Mucosa of descending colon (tissue), 3 donors: ENCODE data around the gene HUS1. TPM values are rescaled to one million over a fixed set of nuclear protein-coding genes. Genes with fewer than 3 reads are reported as not detected.
"Not testable (repeated sequence)": the region's sequence is repeated elsewhere in the genome, so short reads cannot be mapped to it uniquely, and the experiment has no call there.

Experiments used
- ATAC-seq: fragments of 200-7000 bp; cut with Tn5 transposase; one replicate; pipeline ENCODE4 v1.9.1; 2020; ENCODE audit warnings: mild to moderate bottlenecking, moderate library complexity
- DNase-seq, 3 donors: peaks; one replicate each; pipeline ENCODE4 v3.0.0-alpha.2; 2020
- H3K36me3 ChIP-seq: fragments of 200-600 bp; one replicate; pipeline ENCODE4 v1.8.0; 2021; ENCODE audit warnings: low read depth, mild to moderate bottlenecking
- H3K4me1 ChIP-seq: fragments of 200-600 bp; one replicate; pipeline ENCODE4 v1.8.0; 2021; ENCODE audit warnings: low read depth, mild to moderate bottlenecking
- H3K4me3 ChIP-seq: fragments of 200-600 bp; one replicate; pipeline ENCODE4 v1.8.0; 2021; ENCODE audit warnings: mild to moderate bottlenecking
- H3K9me3 ChIP-seq: fragments of 200-600 bp; one replicate; pipeline ENCODE4 v1.8.0; 2021; ENCODE audit warnings: mild to moderate bottlenecking
- intact Hi-C, 2 donors: fragments of 100-400 bp; cut with DNase I in 1 of 2; cut with micrococcal nuclease in 1 of 2; formaldehyde crosslinking; loops; one replicate each; pipeline versions ENCODE4 v1.11.0 to v1.11.1; 2022; cut with DNase I, micrococcal nuclease
- total RNA-seq, 3 donors: library from RNA; stranded (reverse); fragmentation: NEBNext Ultra II Directional in 2 of 3; extraction: Animal tissue kit (Norgen Biotek cat#: 25700) in 2 of 3; gene quantifications; one replicate each; pipeline versions ENCODE4 v1.2.1 to v1.2.4, GENCODE V29; 2021 to 2023
- TF ChIP-seq, protein P1 (sequence below): fragments of 200-600 bp; IDR thresholded peaks from one replicate; pipeline ENCODE4 v1.8.0; 2022; ENCODE audit warnings: antibody characterized with exemption, mild to moderate bottlenecking
- donor health status: DM: no; HTN: no; CAD: no; lungs with moderate emphysema.
- donor health status: DM: no; HTN: no; CAD: no.
- donor health status: DM: no; HTN: yes; CAD: no.

The HUS1 gene
- total RNA-seq, 3 donors from 2014 or later, result 44.8 to 53.7 (median 47.4) TPM

DNA sequence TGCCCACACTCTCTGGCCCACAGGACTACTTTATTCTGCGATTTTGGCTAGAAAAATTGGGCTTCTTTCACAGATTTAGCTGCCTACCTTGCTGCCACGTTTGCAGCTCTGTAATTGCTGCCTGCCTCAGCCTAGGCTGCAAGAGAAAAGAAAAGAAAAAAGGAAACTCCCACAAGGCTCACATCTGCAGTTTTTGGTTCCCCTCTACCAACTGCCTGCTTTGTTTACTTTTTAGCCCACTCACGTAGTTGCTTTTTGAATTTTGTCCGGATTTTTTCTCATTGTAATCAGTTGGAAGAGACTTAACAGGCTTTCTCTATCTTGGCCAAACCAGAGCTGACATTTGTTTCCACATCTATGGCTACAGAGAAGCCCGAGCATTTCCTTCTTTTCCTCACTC is 25.2 kb upstream of the HUS1 start:
- intact Hi-C loops, result no loop called here
- no peak overlapping the region for H3K4me3 ChIP-seq
- H3K36me3 ChIP-seq, result no peaks in the 10 kb centered on the region
- no peak for DNase-seq
- no peaks in the 10 kb centered on the region for H3K4me1 ChIP-seq
- no peak for ATAC-seq
- TF ChIP-seq, protein P1, sequence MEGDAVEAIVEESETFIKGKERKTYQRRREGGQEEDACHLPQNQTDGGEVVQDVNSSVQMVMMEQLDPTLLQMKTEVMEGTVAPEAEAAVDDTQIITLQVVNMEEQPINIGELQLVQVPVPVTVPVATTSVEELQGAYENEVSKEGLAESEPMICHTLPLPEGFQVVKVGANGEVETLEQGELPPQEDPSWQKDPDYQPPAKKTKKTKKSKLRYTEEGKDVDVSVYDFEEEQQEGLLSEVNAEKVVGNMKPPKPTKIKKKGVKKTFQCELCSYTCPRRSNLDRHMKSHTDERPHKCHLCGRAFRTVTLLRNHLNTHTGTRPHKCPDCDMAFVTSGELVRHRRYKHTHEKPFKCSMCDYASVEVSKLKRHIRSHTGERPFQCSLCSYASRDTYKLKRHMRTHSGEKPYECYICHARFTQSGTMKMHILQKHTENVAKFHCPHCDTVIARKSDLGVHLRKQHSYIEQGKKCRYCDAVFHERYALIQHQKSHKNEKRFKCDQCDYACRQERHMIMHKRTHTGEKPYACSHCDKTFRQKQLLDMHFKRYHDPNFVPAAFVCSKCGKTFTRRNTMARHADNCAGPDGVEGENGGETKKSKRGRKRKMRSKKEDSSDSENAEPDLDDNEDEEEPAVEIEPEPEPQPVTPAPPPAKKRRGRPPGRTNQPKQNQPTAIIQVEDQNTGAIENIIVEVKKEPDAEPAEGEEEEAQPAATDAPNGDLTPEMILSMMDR, result no peak
- H3K9me3 ChIP-seq, result no peaks in the 10 kb centered on the region

DNA sequence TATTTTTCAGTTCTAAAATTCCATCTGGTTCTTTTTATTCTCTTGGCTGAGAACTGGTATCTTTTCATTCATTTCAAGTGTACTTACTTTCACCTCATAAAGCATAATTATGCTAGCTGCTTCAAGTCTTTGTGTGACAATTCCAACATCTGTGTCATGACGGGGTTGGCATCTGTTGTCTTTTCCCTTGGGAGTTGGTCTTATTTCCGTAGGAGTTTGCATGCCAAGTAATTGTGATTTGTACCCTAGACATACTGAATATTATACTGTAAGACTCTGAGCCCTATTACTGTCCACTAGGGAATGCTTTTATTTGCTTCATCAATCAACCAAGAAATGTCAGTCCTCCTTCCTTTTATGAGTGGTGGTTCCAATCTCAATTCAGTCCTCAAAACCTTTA is 24.6 kb upstream of the HUS1 start:
- intact Hi-C loops, result no loop called here

GRCh38 chr7:48000164-48000563 is 20.7 kb upstream of the HUS1 start:
- intact Hi-C loops, H3K4me1 ChIP-seq, DNase-seq, H3K4me3 ChIP-seq, ATAC-seq, H3K36me3 ChIP-seq, H3K9me3 ChIP-seq: not testable (repeated sequence)

More for the DNA sequence above, 24.6 kb upstream of the HUS1 start:
- no peak overlapping the region for H3K4me3 ChIP-seq
- ATAC-seq, result no peak
- DNase-seq, result no peak
- TF ChIP-seq, protein P1, result no peak
- no peaks in the 10 kb centered on the region for H3K4me1 ChIP-seq
- no peaks in the 10 kb centered on the region for H3K36me3 ChIP-seq
- H3K9me3 ChIP-seq, result no peaks in the 10 kb centered on the region

GRCh38 chr7:47999413-47999812 is 20.0 kb upstream of the HUS1 start:
- intact Hi-C loops, result loop anchor here in 1 of 2 donors (10.0 kb wide), 1 partner anchor 105 kb away; no protein-coding TSS in a partner anchor
- no peaks in the 10 kb centered on the region for H3K9me3 ChIP-seq
- DNase-seq, result no peak
- no peaks in the 10 kb centered on the region for H3K4me1 ChIP-seq
- H3K4me3 ChIP-seq, result no peak overlapping the region
- no peak for ATAC-seq
- TF ChIP-seq, protein P1, result no peak
- H3K36me3 ChIP-seq, result no peaks in the 10 kb centered on the region

DNA sequence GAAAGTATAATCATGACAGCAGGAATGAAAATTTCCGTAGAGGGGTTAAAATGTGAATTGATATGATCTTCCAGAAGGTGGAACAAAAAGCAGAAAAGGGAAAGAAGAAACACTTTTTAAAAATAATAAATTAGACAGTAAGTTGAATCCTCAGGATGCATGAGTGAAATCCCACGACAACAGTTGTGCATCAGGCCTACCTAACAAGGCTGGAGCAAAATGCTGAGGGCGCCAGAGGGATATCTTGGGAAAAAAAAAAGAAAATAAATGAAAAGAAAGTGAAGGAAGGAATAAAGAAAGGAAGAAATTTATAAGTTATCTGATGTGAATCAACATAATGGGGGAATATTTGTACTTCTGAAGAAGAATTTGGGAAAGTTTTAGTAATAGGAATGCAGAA is 13.0 kb upstream of the HUS1 start:
- intact Hi-C loops, result loop anchor here in 1 of 2 donors (10.0 kb wide), 1 partner anchor 112 kb away; no protein-coding TSS in a partner anchor
- ATAC-seq (no peak), DNase-seq (no peak)
- Histone ChIP-seq H3K9me3 (no peaks in the 10 kb centered on the region), H3K36me3 (no peaks in the 10 kb centered on the region), H3K4me3 (no peak overlapping the region), H3K4me1 (no peaks in the 10 kb centered on the region)
- TF ChIP-seq, protein P1, result no peak

DNA sequence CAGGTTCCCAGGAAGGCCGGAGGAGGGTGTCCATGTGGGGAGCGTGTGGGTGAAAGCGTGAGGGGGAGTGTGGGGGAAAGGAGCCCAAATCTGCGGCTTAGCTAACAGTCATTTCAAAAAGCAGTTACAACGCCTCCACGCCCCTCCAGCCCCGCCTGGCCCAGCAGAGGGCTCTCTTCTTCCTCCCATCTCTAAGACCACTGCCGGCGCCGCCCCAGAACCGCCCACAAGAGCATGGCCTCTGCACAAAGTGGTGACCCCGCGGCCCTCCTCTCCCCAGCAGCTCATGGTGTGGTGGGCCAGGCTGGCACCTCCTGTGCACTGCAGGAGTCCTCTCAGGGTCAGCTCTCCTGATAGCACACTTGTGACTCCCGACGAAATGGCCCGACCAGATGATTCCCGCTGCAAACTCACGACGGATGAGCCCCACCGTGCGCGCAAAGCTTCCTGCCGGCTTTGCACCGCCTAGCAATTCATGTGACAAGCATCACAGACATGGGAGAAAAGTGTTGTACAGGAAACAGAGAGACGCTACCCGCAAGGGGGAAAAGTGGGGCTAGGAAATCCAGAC is 12.4 kb upstream of the HUS1 start:
- DNase-seq (peak; percentile 90 to 94 (median 93)), ATAC-seq (peak; percentile 99)
- intact Hi-C loops, result loop anchor here in 1 of 2 donors (10.0 kb wide), 1 partner anchor 113 kb away; no protein-coding TSS in a partner anchor
- Histone ChIP-seq H3K4me3 (no peak overlapping the region), H3K36me3 (no peaks in the 10 kb centered on the region), H3K9me3 (no peaks in the 10 kb centered on the region), H3K4me1 (no peaks in the 10 kb centered on the region)
- TF ChIP-seq, protein P1, result peak; percentile 4
